ENCODE data around the gene CHP1. TPM values are rescaled to one million over a fixed set of nuclear protein-coding genes. Genes with fewer than 3 reads are reported as not detected.
"Not testable (repeated sequence)": the region's sequence is repeated elsewhere in the genome, so short reads cannot be mapped to it uniquely, and the experiment has no call there.

The CHP1 gene
- total and polyA plus RNA-seq, 7 experiments from 2014 or later: 11.0 to 70.6 (median 21.1) TPM

DNA sequence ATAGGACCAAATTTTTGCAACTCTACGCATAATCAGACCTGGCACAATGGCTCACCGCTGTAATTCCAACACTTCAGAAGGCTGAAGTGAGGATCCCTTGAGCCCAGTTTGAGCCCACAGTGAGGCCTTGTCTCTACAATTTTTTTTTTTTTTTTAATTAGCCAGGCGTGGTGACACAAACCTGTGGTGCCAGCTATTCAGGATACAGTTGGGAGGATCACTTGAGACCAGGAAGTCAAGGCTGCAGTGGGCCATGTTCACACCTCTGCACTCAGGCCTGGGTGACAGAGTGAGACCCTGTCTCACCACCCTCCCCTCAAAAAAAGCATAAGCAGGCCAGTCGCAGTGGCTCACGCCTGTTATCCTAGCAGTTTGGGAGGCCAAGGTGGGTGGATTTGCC is 76.6 kb downstream of the CHP1 start:
- ChIA-PET POLR2A (no interaction called here), CTCF (no interaction called here)
- H3K9me3 ChIP-seq (ENCODE audit: control insufficient read depth in 2 of 3, low read length in 3 of 3): no peaks in the 10 kb centered on the region
- Mint-ChIP-seq H3K27me3 (no peaks in the 10 kb centered on the region), H3K9me3 (no peaks in the 10 kb centered on the region), H3K27ac (no peak overlapping the region), H3K4me3 (no peak overlapping the region), H3K4me1 (peaks cover 0 to 22% (median 4%) of the 10 kb centered on the region in 7 donors), H3K36me3 (peaks cover 0 to 11% (median under 1%) of the 10 kb centered on the region in 5 donors)
- no peaks in the 10 kb centered on the region for H3K4me1 ChIP-seq (ENCODE audit: control insufficient read depth in 2 of 2, insufficient read depth in 2 of 2, low read length in 2 of 2)
- DNase-seq (no peak), ATAC-seq (no peak)
- no peak overlapping the region for H3K4me3 ChIP-seq (ENCODE audit: low read length)
- intact Hi-C loops (cut with micrococcal nuclease): no loop called here
- no peak overlapping the region for H3K27ac ChIP-seq (ENCODE audit: low read depth, low read length)
- H3K27me3 ChIP-seq (ENCODE audit: control insufficient read depth in 2 of 2, insufficient read depth in 2 of 2, low read length in 2 of 2): no peaks in the 10 kb centered on the region
- no peaks in the 10 kb centered on the region for H3K36me3 ChIP-seq (ENCODE audit: control insufficient read depth in 2 of 3, insufficient read depth in 3 of 3, low read length in 3 of 3)

DNA sequence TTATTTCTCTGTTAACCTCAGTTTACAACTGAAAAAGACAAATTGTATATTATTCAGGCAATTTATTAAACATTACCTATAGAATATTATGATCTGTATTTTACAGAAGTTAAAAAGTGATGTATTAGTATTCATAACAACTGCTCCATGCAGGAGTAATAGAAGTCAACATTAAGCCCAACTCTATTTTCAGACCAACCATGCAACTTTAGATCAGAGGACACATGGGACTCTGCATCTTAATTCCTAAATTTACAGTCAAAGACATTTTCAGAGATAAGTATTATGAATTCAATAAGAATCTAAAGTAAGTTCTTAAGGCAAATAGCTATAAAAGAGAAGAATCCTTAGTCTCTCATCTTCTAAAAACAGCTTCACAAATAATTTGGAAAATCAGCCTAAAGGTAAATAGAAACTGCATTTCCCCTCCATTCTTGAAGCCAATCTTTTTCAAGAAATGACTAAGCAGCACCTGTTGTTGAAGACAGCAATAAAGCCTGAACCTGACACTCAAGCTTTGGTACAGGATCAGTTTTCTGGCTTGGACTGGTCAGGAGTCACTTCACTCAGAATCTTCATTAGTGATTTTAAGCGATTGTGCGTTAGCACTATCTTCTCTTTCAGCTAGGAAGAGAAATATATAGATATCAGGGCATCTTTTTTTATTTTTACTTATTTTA is 78.3 kb downstream of the CHP1 start:
- no peaks in the 10 kb centered on the region for H3K4me1 ChIP-seq (ENCODE audit: control insufficient read depth in 2 of 2, insufficient read depth in 2 of 2, low read length in 2 of 2)
- H3K27me3 Mint-ChIP-seq: no peaks in the 10 kb centered on the region
- H3K4me3 ChIP-seq (ENCODE audit: low read length): no peak overlapping the region
- DNase-seq: no peak
- ATAC-seq: no peak
- peak overlapping the region in 1 of 9 donors; percentile 68 for H3K27ac Mint-ChIP-seq
- no peaks in the 10 kb centered on the region for H3K36me3 ChIP-seq (ENCODE audit: control insufficient read depth in 2 of 3, insufficient read depth in 3 of 3, low read length in 3 of 3)
- no peak overlapping the region for H3K4me3 Mint-ChIP-seq
- H3K9me3 Mint-ChIP-seq: no peaks in the 10 kb centered on the region
- peaks cover 0 to 22% (median 4%) of the 10 kb centered on the region in 7 donors for H3K4me1 Mint-ChIP-seq
- ChIA-PET POLR2A (no interaction called here), CTCF (no interaction called here)
- intact Hi-C loops (cut with micrococcal nuclease): no loop called here
- H3K9me3 ChIP-seq (ENCODE audit: control insufficient read depth in 2 of 3, low read length in 3 of 3): no peaks in the 10 kb centered on the region
- no peaks in the 10 kb centered on the region for H3K27me3 ChIP-seq (ENCODE audit: control insufficient read depth in 2 of 2, insufficient read depth in 2 of 2, low read length in 2 of 2)
- H3K27ac ChIP-seq (ENCODE audit: low read depth, low read length): no peak overlapping the region
- peaks cover 0 to 15% (median 5%) of the 10 kb centered on the region in 5 donors for H3K36me3 Mint-ChIP-seq

DNA sequence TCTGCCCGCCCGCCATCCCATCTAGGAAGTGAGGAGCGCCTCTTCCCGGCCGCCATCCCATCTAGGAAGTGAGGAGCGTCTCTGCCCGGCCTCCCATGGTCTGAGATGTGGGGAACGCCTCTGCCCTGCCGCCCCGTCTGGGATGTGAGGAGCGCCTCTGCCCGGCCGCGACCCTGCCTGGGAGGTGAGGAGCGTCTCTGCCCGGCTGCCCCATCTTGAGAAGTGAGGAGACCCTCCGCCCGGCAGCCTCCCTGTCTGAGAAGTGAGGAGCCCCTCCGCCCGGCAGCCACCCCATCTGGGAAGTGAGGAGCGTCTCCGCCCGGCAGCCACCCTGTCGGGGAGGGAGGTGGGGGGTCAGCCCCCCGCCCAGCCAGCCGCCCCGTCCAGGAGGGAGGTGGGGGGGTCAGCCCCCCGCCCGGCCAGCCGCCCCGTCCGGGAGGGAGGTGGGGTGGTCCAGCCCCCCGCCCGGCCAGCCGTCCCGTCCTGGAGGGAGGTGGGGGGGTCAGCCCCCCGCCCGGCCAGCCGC is 89.8 kb downstream of the CHP1 start:
- H3K27ac ChIP-seq (ENCODE audit: low read depth, low read length); H3K9me3 ChIP-seq (ENCODE audit: control insufficient read depth in 2 of 3, low read length in 3 of 3); ATAC-seq; DNase-seq; H3K4me1 ChIP-seq (ENCODE audit: control insufficient read depth in 2 of 2, insufficient read depth in 2 of 2, low read length in 2 of 2); H3K36me3 ChIP-seq (ENCODE audit: control insufficient read depth in 2 of 3, insufficient read depth in 3 of 3, low read length in 3 of 3); H3K27me3 ChIP-seq (ENCODE audit: control insufficient read depth in 2 of 2, insufficient read depth in 2 of 2, low read length in 2 of 2); intact Hi-C loops (cut with micrococcal nuclease); CTCF ChIA-PET; H3K27me3 Mint-ChIP-seq; POLR2A ChIA-PET; H3K27ac Mint-ChIP-seq; H3K9me3 Mint-ChIP-seq; H3K4me3 Mint-ChIP-seq; H3K4me3 ChIP-seq (ENCODE audit: low read length): not testable (repeated sequence)
- H3K36me3 Mint-ChIP-seq: peaks cover 0 to 24% (median 3%) of the 10 kb centered on the region in 5 donors
- peaks cover 0 to 18% (median 0%) of the 10 kb centered on the region in 7 donors for H3K4me1 Mint-ChIP-seq

DNA sequence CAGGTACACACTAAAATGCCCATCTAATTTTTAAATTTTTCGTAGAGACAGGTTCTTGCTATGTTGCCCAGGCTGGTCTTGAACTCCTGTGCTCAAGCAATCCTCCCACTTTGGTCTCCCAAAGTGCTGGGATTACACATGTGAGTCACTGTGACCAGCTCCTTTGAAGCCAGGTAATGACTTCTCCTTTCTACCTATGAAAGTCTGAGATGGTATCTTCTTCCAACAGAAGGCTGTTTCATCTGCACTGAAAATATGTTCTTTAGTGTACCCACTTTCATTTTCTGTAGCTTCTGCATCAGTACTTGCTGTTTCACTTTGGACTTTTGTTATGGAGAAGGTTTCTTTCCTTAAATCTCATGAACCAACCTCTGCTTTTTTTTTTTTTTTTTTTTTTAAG is 92.5 kb downstream of the CHP1 start:
- Histone ChIP-seq H3K4me3 (ENCODE audit: low read length) (no peak overlapping the region), H3K27me3 (ENCODE audit: control insufficient read depth in 2 of 2, insufficient read depth in 2 of 2, low read length in 2 of 2) (no peaks in the 10 kb centered on the region), H3K36me3 (ENCODE audit: control insufficient read depth in 2 of 3, insufficient read depth in 3 of 3, low read length in 3 of 3) (no peaks in the 10 kb centered on the region), H3K27ac (ENCODE audit: low read depth, low read length) (no peak overlapping the region), H3K4me1 (ENCODE audit: control insufficient read depth in 2 of 2, insufficient read depth in 2 of 2, low read length in 2 of 2) (no peaks in the 10 kb centered on the region), H3K9me3 (ENCODE audit: control insufficient read depth in 2 of 3, low read length in 3 of 3) (no peaks in the 10 kb centered on the region)
- Mint-ChIP-seq H3K4me3 (peak overlapping the region in 1 of 10 donors; percentile 51), H3K27me3 (no peaks in the 10 kb centered on the region), H3K4me1 (peaks cover 0 to 22% (median 0%) of the 10 kb centered on the region in 7 donors), H3K9me3 (no peaks in the 10 kb centered on the region), H3K36me3 (peaks cover 0 to 26% (median 6%) of the 10 kb centered on the region in 5 donors), H3K27ac (peak overlapping the region in 1 of 9 donors; percentile 86)
- no peak for ATAC-seq
- intact Hi-C loops (cut with micrococcal nuclease): loop anchor here in 1 of 2 donors (1.0 kb wide), 1 partner anchor 9 kb away; the partner anchor contains the start of genes NUSAP1 and OIP5
- CTCF ChIA-PET: no interaction called here
- POLR2A ChIA-PET: no interaction called here
- DNase-seq: no peak

DNA sequence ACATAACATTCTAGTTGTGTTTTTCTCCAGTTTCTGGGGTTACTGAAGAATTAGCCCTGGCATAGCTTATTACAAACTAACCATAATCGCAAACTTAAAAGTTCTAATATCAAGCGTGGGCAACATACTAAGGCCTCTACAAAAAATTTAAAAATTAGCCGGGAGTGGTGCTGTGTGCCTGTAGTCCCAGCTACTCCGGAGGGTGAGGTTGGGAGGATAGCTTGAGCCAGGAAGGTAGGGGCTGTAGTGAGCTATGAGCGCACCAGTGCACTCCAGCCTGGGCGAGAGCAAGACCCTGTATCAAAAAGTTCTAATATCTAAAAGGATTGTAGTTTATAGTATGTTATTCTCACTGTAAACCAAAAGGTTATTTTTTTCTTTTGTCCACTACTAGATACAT is 100.2 kb downstream of the CHP1 start:
- H3K27ac ChIP-seq (ENCODE audit: low read depth, low read length): no peak overlapping the region
- Mint-ChIP-seq H3K9me3 (no peaks in the 10 kb centered on the region), H3K27me3 (no peaks in the 10 kb centered on the region), H3K27ac (peak overlapping the region in 7 of 9 donors; percentile 77 to 96 (median 91)), H3K4me3 (peak overlapping the region; percentile 87 to 100 (median 97)), H3K4me1 (peaks cover 12 to 32% (median 27%) of the 10 kb centered on the region in 7 donors), H3K36me3 (peaks cover 0 to 19% (median 0%) of the 10 kb centered on the region in 5 donors)
- no peaks in the 10 kb centered on the region for H3K27me3 ChIP-seq (ENCODE audit: control insufficient read depth in 2 of 2, insufficient read depth in 2 of 2, low read length in 2 of 2)
- DNase-seq (no peak), ATAC-seq (no peak)
- ChIA-PET CTCF (interaction anchor here (0.6 kb wide), 1 partner anchor 474 kb away, joined by 3 read pairs; no protein-coding TSS in a partner anchor), POLR2A (interaction anchor here (0.6 kb wide), 1 partner anchor 882 kb away, joined by 3 read pairs; no protein-coding TSS in a partner anchor)
- H3K9me3 ChIP-seq (ENCODE audit: control insufficient read depth in 2 of 3, low read length in 3 of 3): no peaks in the 10 kb centered on the region
- H3K36me3 ChIP-seq (ENCODE audit: control insufficient read depth in 2 of 3, insufficient read depth in 3 of 3, low read length in 3 of 3): no peaks in the 10 kb centered on the region
- H3K4me1 ChIP-seq (ENCODE audit: control insufficient read depth in 2 of 2, insufficient read depth in 2 of 2, low read length in 2 of 2): peaks cover 9 to 13% of the 10 kb centered on the region in 2 donors
- H3K4me3 ChIP-seq (ENCODE audit: low read length): no peak overlapping the region
- intact Hi-C loops (cut with micrococcal nuclease): loop anchor here (5.0 kb wide), 4 partner anchors 86 to 429 kb away; partner anchors contain the start of genes MGA (in 1 of the 2), RTF1 (in 1 of the 2) and TYRO3 (in 1 of the 2)

Other genes starting within 250 kb of the CHP1 start
- 10 to 100 TPM; 30.1 to 36.5 (median 32.3) TPM for gene INO80, start 115.0 kb upstream of the CHP1 start, total RNA-seq
- gene INO80, start 115.0 kb upstream of the CHP1 start, polyA plus RNA-seq: 10 to 100 TPM in 1 of 2 donors, 1 to 10 TPM in 1; 3.8 to 13.9 TPM
- gene EXD1, start 511 bp upstream of the CHP1 start, total RNA-seq: not detected
- gene EXD1, start 511 bp upstream of the CHP1 start, polyA plus RNA-seq: not detected
- 10 to 100 TPM in 1 of 5 experiments, under 1 TPM in 3, not detected in 1; 0.32 to 15.2 (median 0.54) TPM for gene OIP5, start 101.3 kb downstream of the CHP1 start, total RNA-seq
- gene OIP5, start 101.3 kb downstream of the CHP1 start, polyA plus RNA-seq: under 1 TPM in 1 of 2 donors, not detected in 1; 0.83 TPM
- gene NUSAP1, start 101.6 kb downstream of the CHP1 start, total RNA-seq: 100 to 1,000 TPM in 1 of 5 experiments, 1 to 10 TPM in 4; 1.3 to 167 (median 3.0) TPM
- gene NUSAP1, start 101.6 kb downstream of the CHP1 start, polyA plus RNA-seq: 1 to 10 TPM in 1 of 2 donors, under 1 TPM in 1; 0.86 to 1.1 TPM
- 10 to 100 TPM in 3 of 5 experiments, 1 to 10 TPM in 2; 3.6 to 19.5 (median 12.2) TPM for gene NDUFAF1, start 171.2 kb downstream of the CHP1 start, total RNA-seq
- gene NDUFAF1, start 171.2 kb downstream of the CHP1 start, polyA plus RNA-seq: 10 to 100 TPM; 21.6 to 23.8 TPM
- 10 to 100 TPM; 34.0 to 41.3 (median 37.2) TPM for gene RTF1, start 185.8 kb downstream of the CHP1 start, total RNA-seq
- gene RTF1, start 185.8 kb downstream of the CHP1 start, polyA plus RNA-seq: 10 to 100 TPM; 11.7 to 22.5 TPM

Measured in naive thymus-derived CD4-positive, alpha-beta T cell (primary cell).